Sigmoid colon (tissue), 4 donors: Measurements from ENCODE around the gene FGF2.

Source experiments
- EP300 ChIP-seq, 4 donors: sonication (generic); formaldehyde crosslinking; IDR thresholded peaks; one replicate each; pipeline ENCODE4 v1.6.1; 2017; ENCODE audit warnings: antibody characterized with exemption in 4 of 4
- POLR2A ChIP-seq, 2 donors: fragments of 450-650 bp; IDR thresholded peaks; one replicate each; pipeline ENCODE4 v1.6.1; 2016; ENCODE audit warnings: antibody characterized with exemption in 2 of 2, mild to moderate bottlenecking in 2 of 2, moderate library complexity in 2 of 2
- TF ChIP-seq, protein P1 (sequence below), 4 experiments: fragments of 450-650 bp in 3 of 4; fragments of 200-600 bp in 1 of 4; IDR thresholded peaks; one replicate each; pipeline ENCODE4 v1.5.1; 2016 to 2019; ENCODE audit warnings: antibody characterized with exemption in 4 of 4, mild to moderate bottlenecking in 3 of 4, moderate library complexity in 2 of 4

DNA sequence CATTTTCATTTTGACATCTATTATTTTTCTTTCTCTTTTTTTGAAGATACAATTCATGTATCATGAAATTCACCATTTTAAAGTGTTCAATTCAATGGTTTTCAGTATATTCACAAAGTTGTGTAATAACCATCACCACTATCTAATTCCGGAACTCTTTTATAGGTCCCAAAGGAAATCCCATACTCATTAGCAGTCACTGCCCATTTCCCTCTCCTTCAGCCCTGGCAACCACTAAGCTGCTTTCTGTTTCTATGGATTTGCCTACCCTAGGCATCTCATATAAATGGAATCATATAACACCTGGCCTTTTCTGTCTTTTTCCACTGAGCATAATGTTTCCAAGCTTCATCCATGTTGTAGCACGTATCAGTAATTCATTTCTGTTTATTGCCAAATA lies 3.2 kb upstream of the FGF2 start:
- TF ChIP-seq, protein P1, sequence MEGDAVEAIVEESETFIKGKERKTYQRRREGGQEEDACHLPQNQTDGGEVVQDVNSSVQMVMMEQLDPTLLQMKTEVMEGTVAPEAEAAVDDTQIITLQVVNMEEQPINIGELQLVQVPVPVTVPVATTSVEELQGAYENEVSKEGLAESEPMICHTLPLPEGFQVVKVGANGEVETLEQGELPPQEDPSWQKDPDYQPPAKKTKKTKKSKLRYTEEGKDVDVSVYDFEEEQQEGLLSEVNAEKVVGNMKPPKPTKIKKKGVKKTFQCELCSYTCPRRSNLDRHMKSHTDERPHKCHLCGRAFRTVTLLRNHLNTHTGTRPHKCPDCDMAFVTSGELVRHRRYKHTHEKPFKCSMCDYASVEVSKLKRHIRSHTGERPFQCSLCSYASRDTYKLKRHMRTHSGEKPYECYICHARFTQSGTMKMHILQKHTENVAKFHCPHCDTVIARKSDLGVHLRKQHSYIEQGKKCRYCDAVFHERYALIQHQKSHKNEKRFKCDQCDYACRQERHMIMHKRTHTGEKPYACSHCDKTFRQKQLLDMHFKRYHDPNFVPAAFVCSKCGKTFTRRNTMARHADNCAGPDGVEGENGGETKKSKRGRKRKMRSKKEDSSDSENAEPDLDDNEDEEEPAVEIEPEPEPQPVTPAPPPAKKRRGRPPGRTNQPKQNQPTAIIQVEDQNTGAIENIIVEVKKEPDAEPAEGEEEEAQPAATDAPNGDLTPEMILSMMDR (IDR thresholded peaks at IDR 0.05): no peak
- TF ChIP-seq POLR2A (IDR thresholded peaks at IDR 0.05) (no peak), EP300 (IDR thresholded peaks at IDR 0.05) (no peak)
